ENCODE measurements around the gene ATRX. TPM values are rescaled to one million over a fixed set of nuclear protein-coding genes. Genes with fewer than 3 reads are reported as not detected.

ATRX gene
- total and polyA plus RNA-seq, 2 donors (not counting 1 experiment from before 2014, with no cell fraction given) = 19.3 to 173 TPM

DNA sequence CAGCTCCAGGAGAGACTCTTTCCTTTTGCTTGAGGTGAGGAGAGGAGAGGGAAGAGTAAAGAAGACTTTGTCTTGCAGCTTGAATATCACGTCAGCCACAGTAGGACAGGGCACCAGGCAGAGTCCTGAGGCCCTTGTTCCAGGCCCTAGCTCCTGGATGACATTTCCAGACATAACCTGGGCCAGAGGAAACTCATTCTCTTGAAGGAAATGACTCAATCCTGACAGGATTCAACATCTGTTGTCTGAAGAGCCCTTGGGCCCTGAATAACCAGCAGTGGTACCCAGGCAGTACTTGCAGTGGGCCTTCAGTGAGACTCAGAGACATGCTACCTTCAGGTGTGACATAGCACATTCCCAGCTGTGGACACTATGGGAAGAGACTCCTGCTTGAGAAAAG is 276.0 kb downstream of the ATRX start:
- Mint-ChIP-seq H3K9me3 (ENCODE audit: insufficient read depth) (no peaks in the 10 kb centered on the region), H3K4me3 (no peak overlapping the region), H3K27ac (no peak overlapping the region), H3K4me1 (peaks cover 4% of the 10 kb centered on the region), H3K27me3 (no peaks in the 10 kb centered on the region)
- Histone ChIP-seq H3K36me3 (replicated peaks in 1 of 2; ENCODE audit: control extremely low read depth in 1 of 2, control insufficient read depth in 1 of 2, extremely low read depth in 1 of 2, insufficient read depth in 2 of 2, low read length in 1 of 2) (peaks cover 0 to 42% of the 10 kb centered on the region in 2 experiments), H4K20me1 (ENCODE audit: control insufficient read depth, insufficient read depth, low read length, poor library complexity, severe bottlenecking) (no peaks in the 10 kb centered on the region), H3K9ac (ENCODE audit: low read length) (no peak overlapping the region), H3K27me3 (replicated peaks in 1 of 4; ENCODE audit: control extremely low read depth in 1 of 4, control insufficient read depth in 3 of 4, insufficient read depth in 4 of 4, low read length in 3 of 4) (no peaks in the 10 kb centered on the region), H3K4me1 (ENCODE audit: control insufficient read depth in 2 of 2, insufficient read depth in 2 of 2, low read length in 2 of 2) (no peaks in the 10 kb centered on the region), H2AFZ (ENCODE audit: insufficient read depth, low read depth, low read length, poor library complexity, severe bottlenecking) (no peak overlapping the region), H3K79me2 (ENCODE audit: control insufficient read depth, insufficient read depth, low read length) (no peaks in the 10 kb centered on the region), H3K9me3 (ENCODE audit: control extremely low read depth in 1 of 3, control insufficient read depth in 2 of 3, insufficient read depth in 1 of 3, low read length in 2 of 3) (peaks cover 0 to 1% (median 0%) of the 10 kb centered on the region in 3 donors), H3K4me3 (ENCODE audit: control extremely low read depth in 1 of 5, extremely low read depth in 1 of 5, insufficient read depth in 1 of 5, low read depth in 2 of 5, low read length in 4 of 5) (no peak overlapping the region), H3K4me2 (replicated peaks; ENCODE audit: low read depth, low read length, poor library complexity, severe bottlenecking) (no peak overlapping the region), H3K27ac (ENCODE audit: low read length in 2 of 2) (no peak overlapping the region)
- no CpG with 5 or more reads among the region's 1 CpG for WGBS (ENCODE audit: insufficient coverage)
- POLR2A ChIA-PET = no interaction called here
- ATAC-seq (ENCODE audit: low read depth) (no peak), DNase-seq (no peak)
- CTCF ChIA-PET = no interaction called here
- intact Hi-C loops (cut with micrococcal nuclease) = no loop called here
- TF ChIP-seq EZH2 (IDR thresholded peaks at IDR 0.05; ENCODE audit: borderline replicate concordance, insufficient read depth, low read depth, low read length, poor library complexity, severe bottlenecking) = no peak
- TF ChIP-seq, protein P1, sequence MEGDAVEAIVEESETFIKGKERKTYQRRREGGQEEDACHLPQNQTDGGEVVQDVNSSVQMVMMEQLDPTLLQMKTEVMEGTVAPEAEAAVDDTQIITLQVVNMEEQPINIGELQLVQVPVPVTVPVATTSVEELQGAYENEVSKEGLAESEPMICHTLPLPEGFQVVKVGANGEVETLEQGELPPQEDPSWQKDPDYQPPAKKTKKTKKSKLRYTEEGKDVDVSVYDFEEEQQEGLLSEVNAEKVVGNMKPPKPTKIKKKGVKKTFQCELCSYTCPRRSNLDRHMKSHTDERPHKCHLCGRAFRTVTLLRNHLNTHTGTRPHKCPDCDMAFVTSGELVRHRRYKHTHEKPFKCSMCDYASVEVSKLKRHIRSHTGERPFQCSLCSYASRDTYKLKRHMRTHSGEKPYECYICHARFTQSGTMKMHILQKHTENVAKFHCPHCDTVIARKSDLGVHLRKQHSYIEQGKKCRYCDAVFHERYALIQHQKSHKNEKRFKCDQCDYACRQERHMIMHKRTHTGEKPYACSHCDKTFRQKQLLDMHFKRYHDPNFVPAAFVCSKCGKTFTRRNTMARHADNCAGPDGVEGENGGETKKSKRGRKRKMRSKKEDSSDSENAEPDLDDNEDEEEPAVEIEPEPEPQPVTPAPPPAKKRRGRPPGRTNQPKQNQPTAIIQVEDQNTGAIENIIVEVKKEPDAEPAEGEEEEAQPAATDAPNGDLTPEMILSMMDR (IDR thresholded peaks at IDR 0.05) = no peak

GRCh38 chrX:77505227-77505626 is 280.8 kb downstream of the ATRX start:
- Mint-ChIP-seq H3K9me3 (ENCODE audit: insufficient read depth) (no peaks in the 10 kb centered on the region), H3K27ac (no peak overlapping the region), H3K4me3 (no peak overlapping the region), H3K4me1 (peaks cover 9% of the 10 kb centered on the region), H3K27me3 (no peaks in the 10 kb centered on the region)
- 100% methylated on average over 1 of the region's 2 CpGs for WGBS (ENCODE audit: insufficient coverage)
- Histone ChIP-seq H3K36me3 (replicated peaks in 1 of 2; ENCODE audit: control extremely low read depth in 1 of 2, control insufficient read depth in 1 of 2, extremely low read depth in 1 of 2, insufficient read depth in 2 of 2, low read length in 1 of 2) (peaks cover 0 to 16% of the 10 kb centered on the region in 2 experiments), H3K79me2 (ENCODE audit: control insufficient read depth, insufficient read depth, low read length) (no peaks in the 10 kb centered on the region), H3K4me1 (ENCODE audit: control insufficient read depth in 2 of 2, insufficient read depth in 2 of 2, low read length in 2 of 2) (no peaks in the 10 kb centered on the region), H3K4me2 (replicated peaks; ENCODE audit: low read depth, low read length, poor library complexity, severe bottlenecking) (no peak overlapping the region), H3K27me3 (replicated peaks in 1 of 4; ENCODE audit: control extremely low read depth in 1 of 4, control insufficient read depth in 3 of 4, insufficient read depth in 4 of 4, low read length in 3 of 4) (no peaks in the 10 kb centered on the region), H2AFZ (ENCODE audit: insufficient read depth, low read depth, low read length, poor library complexity, severe bottlenecking) (no peak overlapping the region), H3K4me3 (ENCODE audit: control extremely low read depth in 1 of 5, extremely low read depth in 1 of 5, insufficient read depth in 1 of 5, low read depth in 2 of 5, low read length in 4 of 5) (no peak overlapping the region), H3K27ac (ENCODE audit: low read length in 2 of 2) (no peak overlapping the region), H4K20me1 (ENCODE audit: control insufficient read depth, insufficient read depth, low read length, poor library complexity, severe bottlenecking) (no peaks in the 10 kb centered on the region), H3K9me3 (ENCODE audit: control extremely low read depth in 1 of 3, control insufficient read depth in 2 of 3, insufficient read depth in 1 of 3, low read length in 2 of 3) (no peaks in the 10 kb centered on the region), H3K9ac (ENCODE audit: low read length) (no peak overlapping the region)
- no peak for TF ChIP-seq EZH2 (IDR thresholded peaks at IDR 0.05; ENCODE audit: borderline replicate concordance, insufficient read depth, low read depth, low read length, poor library complexity, severe bottlenecking)
- TF ChIP-seq, protein P1 (IDR thresholded peaks at IDR 0.05) = no peak
- intact Hi-C loops (cut with micrococcal nuclease) = no loop called here
- ChIA-PET POLR2A (no interaction called here), CTCF (no interaction called here)
- no peak for DNase-seq
- ATAC-seq (ENCODE audit: low read depth) = no peak

All from B cell (primary cell).